PC-3 (cell line): Measurements from ENCODE around the gene LRRFIP1.

Experiments
- CTCF ChIP-seq: fragments of 300-600 bp; sonication (generic); conservative IDR thresholded peaks from 2 replicates; pipeline ENCODE4 v1.5.1; 2017; ENCODE audit warnings: antibody characterized with exemption, low read depth, mild to moderate bottlenecking, low read length
- EZH2phosphoT487 ChIP-seq: fragments of 300-600 bp; sonication (generic); IDR thresholded peaks from 2 replicates; pipeline ENCODE4 v1.6.1; 2018; ENCODE audit warnings: mild to moderate bottlenecking, antibody characterized with exemption, low read length, borderline replicate concordance

GRCh38 chr2:237716011-237716410 lies 88.6 kb downstream of the LRRFIP1 start:
- TF ChIP-seq CTCF (no peak), EZH2phosphoT487 (no peak)
